GM18511 (cell line): ENCODE measurements around the gene IQUB.
"Not testable (repeated sequence)": the region's sequence is repeated elsewhere in the genome, so short reads cannot be mapped to it uniquely, and the experiment has no call there.

Experiments used
- ATAC-seq: cut with Tn5 transposase; IDR thresholded peaks from one replicate; pipeline ENCODE4 v1.9.1; 2021; ENCODE audit warnings: mild to moderate bottlenecking, moderate library complexity; ENCODE audit not compliant: unreplicated experiment

The IQUB gene

GRCh38 chr7:123534383-123535260 is at the start of gene IQUB:
IQUB (minus strand) TSS chr7:123534595; CDS start chr7:123512340, 22,255 bp downstream.
- peak; percentile 71 for ATAC-seq

GRCh38 chr7:123583821-123584220 is 49.4 kb upstream of the IQUB start:
- ATAC-seq: no peak

- ATAC-seq: peak; percentile 16
Measured at GRCh38 chr7:123581162-123581459, 46.7 kb upstream of the IQUB start.

GRCh38 chr7:123580406-123581161 is 46.2 kb upstream of the IQUB start:
- peak; percentile 89 for ATAC-seq

GRCh38 chr7:123579416-123579815 is 45.0 kb upstream of the IQUB start:
- no peak for ATAC-seq

GRCh38 chr7:123573896-123574467 is 39.6 kb upstream of the IQUB start:
- ATAC-seq: no peak

GRCh38 chr7:123573341-123573740 is 38.9 kb upstream of the IQUB start:
- no peak for ATAC-seq

- ATAC-seq: no peak
Measured at GRCh38 chr7:123571684-123572083, 37.3 kb upstream of the IQUB start.

GRCh38 chr7:123571187-123571586 is 36.8 kb upstream of the IQUB start:
- ATAC-seq: no peak

GRCh38 chr7:123570390-123571182 is 36.2 kb upstream of the IQUB start:
- no peak for ATAC-seq

- ATAC-seq: no peak
Measured at GRCh38 chr7:123569352-123570010, 35.1 kb upstream of the IQUB start.

- no peak for ATAC-seq
Measured at GRCh38 chr7:123562121-123562520, 27.7 kb upstream of the IQUB start.

GRCh38 chr7:123558289-123558874 is 24.0 kb upstream of the IQUB start:
- ATAC-seq: no peak

GRCh38 chr7:123557398-123558288 is 23.2 kb upstream of the IQUB start, which contains the start of gene NDUFA5:
NDUFA5 (minus strand) TSS chr7:123557818; CDS start chr7:123557795, 23 bp downstream.
- peak; percentile 99 for ATAC-seq

GRCh38 chr7:123557016-123557397 is 22.6 kb upstream of the IQUB start:
- ATAC-seq: no peak

- ATAC-seq: no peak
Measured at GRCh38 chr7:123555484-123555883, 21.1 kb upstream of the IQUB start.

GRCh38 chr7:123553159-123553558 is 18.8 kb upstream of the IQUB start:
- ATAC-seq: no peak

- ATAC-seq: no peak
Measured at GRCh38 chr7:123552641-123553040, 18.2 kb upstream of the IQUB start.

GRCh38 chr7:123552134-123552533 is 17.7 kb upstream of the IQUB start:
- ATAC-seq: not testable (repeated sequence)
